Activated T-cell treated with anti-CD3 and anti-CD28 coated beads for 48 hours (primary cell): Measurements from ENCODE around the gene PHACTR3.

Experiments used
- DNase-seq: peaks from one replicate; pipeline ENCODE4 v3.0.0-alpha.2; 2020; ENCODE audit warnings: low read depth

Gene PHACTR3

DNA sequence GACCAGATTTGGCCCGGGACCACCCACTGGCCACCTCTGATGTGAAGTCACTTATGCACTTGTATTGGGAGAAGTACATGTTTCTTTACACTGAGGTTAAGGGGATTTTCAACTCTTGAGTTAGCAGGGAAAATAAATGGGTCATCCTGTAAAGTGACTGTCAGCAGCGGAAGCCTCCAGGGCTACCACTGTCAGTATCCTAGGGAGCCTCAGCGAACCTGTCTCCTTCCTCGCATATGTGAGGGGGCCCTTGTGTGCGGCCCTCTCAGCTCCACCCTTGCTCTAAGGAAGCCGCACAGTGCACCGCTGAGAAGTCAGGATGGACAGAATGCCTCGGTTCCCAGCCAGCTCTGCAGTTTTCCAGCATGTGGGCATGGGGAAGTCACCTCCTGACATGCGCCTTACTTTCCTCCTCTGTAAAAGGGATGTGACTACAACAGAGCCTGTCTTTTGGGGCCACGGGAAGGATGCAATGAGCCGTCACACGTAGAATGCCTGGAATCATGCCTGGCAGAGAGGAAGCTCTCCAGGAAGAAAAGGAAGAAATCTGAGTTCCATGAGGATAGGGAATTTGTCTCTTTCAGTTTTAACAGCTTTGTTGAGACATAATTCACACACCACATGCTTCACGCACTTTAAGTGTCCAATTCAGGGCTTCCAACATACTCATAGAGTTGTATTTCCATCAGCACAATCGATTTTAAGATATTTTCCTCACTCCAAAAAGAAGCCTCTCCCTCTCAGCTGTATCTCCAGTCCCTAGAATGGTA, 213.7 kb downstream of the PHACTR3 start:
- DNase-seq = no peak

DNA sequence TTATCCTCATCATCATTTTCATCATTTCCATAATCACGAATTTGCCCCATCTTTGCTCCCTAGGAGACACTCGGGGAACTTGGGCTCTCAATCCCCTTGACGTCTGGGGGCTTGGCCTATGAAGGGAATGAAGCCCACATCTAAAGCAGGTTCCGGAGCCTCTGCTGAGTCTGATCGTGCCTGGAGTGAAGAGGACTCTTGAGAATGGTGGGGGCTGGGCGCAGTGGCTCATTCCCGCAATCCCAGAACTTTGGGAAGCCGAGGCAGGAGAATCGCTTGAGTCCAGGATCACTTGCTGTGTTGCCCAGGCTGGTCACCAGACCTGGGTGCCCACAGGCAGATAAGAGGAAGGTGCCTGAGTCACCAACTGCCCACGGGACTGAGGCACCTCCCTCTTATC, 214.6 kb downstream of the PHACTR3 start:
- DNase-seq = no peak

DNA sequence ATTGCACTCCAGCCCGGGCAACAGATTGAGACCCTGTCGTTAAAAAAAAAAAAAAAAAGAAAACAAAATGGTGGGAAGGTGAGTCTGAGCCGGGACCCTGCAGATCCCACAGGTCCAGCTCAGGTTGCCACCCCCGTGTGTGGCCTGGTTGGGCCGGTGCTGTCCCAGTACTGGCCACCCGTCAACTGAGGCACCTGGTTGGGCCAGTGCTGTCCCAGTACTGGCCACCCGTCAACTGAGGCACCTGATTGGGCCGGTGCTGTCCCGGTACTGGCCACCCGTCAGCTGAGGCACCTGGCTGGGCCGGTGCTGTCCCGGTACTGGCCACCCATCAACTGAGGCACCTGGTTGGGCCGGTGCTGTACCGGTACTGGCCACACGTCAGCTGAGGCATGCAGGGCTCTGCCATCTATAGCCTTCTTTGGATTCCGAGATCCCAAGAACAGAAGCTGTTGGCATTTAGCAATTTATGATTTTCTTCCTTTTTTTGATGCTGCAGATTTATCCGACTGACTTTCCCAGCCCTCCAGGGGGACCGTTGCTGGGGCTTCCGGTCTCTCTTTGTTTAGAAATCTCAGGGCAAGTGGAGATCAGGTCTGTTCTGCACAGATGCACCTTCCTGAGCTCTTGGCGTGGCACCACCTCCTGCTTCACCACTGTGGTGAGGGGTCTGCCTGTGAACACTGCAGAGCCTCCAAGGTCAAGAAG, 215.3 kb downstream of the PHACTR3 start:
- DNase-seq = no peak

DNA sequence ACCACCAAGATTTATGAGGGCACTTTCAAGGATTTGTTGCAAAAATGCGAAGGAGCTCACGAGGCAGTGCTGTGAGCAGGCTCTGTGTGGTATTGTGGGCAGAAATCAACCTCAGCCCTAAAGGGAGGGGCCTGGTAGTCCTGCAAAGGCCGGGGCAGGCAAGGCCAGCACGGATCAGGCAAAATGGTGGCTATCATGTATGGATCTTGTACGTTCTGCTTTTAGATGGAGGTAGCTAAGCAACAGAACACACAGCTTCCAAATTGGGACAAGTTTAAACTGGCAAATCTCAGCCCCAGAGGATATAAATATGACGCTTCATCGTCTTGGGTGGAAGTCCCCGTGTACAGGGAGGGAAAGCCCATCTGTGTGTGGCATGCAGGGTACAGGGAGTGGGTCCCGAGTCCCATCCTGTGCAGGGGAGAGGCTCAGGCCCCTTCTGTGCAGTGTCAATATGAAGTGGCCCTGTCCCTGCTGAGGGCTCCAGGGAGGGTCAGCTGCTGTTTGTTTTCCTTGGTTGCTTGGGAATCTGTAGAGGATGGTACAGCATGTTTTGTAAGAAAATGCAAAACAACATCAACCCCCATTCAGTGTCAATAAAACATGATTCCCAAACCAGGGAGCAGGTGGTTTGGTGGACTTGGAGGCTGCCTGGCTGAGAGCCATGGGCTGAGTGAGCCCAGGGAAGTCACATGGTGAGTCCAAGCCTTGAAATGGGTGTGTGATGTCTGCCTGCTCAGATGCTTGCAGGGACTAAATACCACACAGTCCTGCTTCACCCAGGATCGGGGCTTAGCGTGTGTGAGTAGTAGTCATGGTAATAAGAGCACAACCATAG, 216.1 kb downstream of the PHACTR3 start:
- no peak for DNase-seq

DNA sequence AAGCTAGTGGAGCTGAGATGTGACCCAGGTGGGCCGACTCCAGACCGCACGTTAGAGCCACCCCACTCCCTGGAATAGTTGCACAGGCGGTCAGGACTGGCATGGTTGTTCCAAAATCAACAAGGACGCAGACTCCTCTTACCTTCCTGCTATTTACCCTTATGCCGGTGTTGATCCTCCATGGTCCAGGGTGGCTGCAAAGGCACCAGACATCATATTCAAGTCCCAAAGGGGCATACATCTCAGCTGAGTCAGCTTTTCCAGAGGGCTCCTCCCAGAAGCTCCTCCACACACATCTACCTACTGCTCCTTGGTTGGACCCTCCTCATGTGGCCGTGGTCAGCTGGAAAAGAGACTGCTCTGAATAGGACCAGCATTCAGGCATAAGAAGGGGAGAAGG, 216.9 kb downstream of the PHACTR3 start:
- no peak for DNase-seq

DNA sequence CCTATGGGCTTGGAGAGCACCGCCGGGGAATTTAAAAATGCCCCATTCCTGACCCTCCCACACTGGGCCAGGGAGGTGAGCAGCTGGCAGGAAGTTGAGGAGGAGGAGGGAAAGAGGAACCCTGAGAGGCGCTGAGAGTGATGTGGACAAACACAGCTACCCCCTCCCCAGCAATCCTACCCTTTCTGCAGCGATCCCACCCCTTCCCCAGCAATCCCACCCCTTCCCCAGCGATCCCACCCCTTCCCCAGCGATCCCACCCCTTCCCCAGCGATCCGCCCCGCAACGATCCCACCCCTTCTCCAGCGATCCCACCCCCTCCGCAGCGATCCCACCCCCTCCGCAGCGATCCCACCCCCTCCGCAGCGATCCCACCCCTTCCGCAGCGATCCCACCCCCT, 217.4 kb downstream of the PHACTR3 start:
- DNase-seq = no peak

DNA sequence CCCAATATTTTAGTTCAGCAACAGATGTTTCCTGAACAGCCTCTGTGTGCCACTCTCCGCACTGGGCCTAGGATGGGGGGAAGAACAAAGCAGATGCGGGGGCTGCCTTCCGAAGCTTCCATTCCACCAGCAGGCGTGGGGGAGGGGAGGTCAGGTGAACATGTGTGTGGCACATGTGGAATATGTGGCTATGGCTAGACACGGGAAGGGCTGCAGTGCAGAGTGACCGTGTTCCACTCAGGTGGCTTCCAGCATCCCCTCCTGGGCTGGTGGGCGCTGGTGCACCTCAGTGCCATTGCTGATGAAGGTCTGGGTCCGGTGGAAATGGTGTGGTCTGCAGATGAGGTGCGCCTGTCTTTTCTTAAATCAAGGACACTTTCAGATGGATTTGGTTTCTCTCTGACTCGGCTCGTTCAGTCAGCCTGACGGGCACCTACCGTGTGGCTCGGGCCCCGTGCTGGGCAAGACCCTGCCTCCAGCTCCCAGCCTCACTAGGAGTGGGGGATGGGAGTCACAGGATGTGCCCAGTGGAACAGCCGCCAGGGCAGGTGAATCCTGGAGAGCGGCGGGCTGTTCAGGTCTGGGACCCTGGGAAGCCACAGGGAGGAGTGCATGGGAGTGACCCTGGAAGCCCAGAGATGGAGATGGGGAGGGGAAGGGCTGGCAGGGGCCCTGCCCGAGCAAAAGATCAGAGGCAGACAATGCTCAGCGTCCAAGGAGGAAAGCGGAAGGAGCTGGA, 218.1 kb downstream of the PHACTR3 start:
- no peak for DNase-seq

DNA sequence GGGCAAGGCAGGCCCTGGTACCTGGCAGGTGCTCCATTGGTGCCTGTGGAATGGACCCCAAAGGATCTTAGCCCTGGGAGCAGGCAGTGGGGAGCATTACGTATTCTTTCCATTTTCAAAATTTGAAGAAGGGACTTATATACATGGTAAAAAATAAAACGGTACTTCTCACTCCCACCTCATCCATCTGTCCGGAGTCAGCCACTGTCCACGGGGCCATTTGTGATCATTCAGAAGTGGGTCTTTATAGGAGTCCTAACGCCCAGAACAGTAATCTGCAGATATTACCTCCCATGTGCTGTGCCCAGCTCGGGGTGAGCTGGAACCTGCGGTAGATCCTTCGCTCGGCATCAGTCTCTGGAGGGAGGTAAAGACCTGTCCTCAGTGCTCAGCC, 218.7 kb downstream of the PHACTR3 start:
- DNase-seq = no peak

DNA sequence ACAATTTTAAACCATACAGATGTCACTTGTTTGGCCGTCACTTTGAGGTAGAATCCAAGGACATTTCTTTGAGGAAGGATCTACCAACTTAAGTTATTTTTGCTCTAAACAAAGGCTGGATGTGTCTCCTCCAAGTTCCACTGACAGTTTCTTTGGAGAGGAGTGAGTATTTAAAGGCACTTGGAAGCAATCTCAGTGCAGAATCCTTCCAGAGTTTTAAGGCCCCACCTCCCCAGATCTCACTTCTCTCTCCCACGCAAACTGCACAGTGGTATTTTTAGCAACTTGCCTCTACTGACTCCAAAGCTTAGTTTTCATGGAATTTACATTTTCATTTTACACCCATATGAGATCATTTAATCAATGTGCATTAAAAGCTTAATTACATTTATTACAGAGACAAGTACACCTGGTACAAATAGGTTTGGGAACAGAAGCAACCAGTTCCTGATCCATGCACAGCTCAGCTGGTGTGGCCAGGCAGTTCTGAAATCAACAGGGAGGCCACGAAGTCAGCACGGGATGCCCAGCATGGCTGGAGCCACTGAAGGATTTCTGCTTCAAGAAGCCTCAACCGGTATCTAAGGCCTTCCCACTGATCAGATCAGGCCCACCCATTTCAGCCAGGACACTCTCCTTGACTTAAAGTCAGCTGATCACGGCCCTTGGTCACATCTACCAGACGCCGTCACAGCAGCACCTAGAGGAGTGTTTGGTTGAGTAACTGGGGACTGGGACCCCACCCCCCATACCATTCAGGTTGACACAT, 219.3 kb downstream of the PHACTR3 start:
- no peak for DNase-seq

DNA sequence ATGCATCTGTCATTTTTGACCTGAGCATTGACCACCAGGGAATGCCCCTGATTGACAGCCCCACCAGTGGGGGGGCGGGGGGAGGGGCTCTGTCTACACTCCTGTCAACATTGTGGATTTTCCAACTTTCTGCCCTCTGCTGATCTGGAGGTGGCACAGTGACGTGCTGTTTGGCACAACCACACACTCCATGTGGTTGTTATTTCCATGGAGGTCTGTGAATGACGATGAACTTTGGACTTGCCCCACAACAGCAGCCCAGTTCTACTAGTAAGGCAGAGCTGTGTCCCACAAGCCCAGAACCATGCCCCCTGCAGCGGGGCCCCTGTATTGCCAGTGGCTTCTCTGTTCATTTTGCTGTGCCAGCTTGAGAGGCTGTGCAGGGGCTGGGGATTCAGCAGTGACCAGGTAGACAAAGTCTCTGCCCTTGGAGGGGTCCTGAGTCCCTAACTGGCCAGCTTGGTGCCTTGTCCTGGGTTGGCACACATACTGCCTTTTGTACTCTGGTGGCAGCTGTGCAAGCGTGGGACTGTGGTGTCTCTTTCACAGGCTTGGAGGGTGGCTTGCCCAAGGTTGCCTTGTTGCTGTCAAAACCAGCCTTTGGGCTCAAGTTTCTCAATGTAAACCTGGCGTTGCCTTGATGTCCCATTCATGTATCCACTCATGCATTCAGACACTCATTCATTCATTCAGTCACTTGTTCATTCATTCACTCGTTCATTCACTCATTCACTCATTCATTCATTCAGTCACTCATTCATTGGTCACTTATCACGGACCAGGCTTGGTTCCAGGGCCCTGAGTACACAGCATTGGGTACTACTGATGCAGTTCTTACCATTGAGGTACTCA, 220.6 kb downstream of the PHACTR3 start:
- no peak for DNase-seq

DNA sequence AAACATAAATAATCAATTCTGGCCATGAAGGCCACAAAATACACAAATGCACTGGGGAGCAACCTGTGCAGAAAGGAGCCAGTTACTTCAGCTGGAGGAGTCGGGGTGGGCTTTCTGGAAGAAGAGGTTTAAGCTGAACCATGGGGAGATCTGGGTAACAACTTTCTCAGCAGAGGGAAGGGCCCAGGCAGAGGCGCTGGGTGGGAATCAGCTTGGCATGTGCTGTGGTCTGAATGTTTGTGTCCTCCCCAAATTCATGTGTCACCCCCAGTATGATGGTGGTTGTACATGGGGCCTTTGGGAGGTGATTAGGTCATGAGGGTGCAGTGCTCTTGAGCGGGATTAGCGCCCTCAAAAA, 221.2 kb downstream of the PHACTR3 start:
- DNase-seq = no peak

DNA sequence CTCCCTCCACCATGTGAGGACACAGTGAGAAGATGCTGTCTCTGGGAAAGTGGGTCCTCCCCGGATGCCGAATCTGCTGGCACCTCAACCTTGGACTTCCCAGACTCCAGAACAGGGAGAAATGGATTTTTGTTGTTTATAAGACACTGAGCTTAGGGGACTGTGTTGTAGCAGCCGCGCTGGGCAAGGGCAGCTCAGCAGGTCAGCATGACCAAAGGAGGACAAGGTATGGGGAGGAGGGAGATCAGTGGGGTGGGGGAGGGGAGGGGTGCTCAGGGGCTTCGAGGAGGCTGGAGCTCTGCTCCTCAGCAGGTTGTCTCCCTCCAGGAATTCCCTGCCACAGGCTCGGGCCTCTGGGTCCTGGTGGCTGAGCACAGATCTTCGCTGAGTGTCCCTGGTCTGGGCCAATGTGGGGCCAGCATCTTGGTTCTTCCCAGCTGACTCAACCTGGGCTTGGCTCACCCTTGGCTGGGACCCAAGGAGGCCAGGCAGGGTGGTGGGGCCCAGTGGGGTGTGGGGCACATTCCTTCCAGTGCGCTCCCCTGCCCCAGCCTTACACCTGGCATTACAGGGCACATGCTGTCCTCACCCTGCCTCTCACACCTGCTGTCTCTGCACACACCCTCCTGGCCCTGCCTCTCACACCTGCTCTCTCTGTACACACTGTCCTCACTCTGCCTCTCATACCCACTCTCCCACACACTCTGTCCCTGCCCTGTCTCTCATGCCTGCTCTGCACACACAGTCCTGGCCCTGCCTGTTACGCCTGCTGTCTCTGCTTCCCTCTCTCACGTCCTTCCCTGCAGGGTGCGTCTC, 221.8 kb downstream of the PHACTR3 start:
- no peak for DNase-seq

DNA sequence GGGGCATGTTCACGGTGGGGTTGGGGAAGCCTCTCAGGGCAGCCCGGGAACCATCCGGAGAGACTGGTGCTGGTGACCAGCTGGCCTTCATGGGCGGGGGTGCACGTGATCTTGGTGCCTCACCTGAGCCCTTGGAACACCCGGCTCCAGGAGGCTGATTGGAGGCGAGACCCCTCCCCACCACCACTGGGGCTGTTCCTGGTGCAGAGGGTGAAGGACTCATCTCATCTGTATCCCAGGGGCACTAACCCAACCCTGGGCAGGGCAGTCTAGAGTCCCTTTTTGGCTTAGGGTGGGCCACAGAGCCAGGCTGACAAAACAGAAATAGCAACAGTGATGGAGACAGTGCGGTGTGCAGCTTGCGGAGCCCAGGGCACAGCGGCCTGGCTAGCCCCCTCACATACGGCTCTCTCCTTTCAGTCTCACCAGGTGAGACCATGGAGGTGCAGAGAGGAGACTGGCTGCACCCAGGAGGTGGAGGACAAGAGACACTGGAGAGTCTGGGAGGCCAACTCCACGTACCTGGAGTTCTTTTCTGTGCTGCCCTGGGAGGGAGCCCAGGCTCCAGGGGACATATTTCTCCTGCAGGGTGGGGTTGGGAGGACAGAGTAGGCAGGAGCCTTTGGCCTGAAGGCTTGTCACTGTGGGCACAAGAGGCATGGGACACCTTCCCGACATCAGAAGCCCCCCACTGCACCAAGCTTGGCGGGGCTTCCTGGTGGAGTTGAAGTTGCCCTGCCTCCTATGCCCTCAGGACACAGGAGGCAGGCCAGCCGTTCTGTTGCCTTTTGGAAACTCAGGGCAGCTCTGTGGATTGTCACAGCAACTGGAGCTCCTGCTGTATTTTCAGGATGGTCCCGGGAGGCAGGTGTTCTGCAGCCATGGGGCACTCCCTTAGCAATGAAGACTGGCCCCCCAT, 223.1 kb downstream of the PHACTR3 start:
- no peak for DNase-seq

DNA sequence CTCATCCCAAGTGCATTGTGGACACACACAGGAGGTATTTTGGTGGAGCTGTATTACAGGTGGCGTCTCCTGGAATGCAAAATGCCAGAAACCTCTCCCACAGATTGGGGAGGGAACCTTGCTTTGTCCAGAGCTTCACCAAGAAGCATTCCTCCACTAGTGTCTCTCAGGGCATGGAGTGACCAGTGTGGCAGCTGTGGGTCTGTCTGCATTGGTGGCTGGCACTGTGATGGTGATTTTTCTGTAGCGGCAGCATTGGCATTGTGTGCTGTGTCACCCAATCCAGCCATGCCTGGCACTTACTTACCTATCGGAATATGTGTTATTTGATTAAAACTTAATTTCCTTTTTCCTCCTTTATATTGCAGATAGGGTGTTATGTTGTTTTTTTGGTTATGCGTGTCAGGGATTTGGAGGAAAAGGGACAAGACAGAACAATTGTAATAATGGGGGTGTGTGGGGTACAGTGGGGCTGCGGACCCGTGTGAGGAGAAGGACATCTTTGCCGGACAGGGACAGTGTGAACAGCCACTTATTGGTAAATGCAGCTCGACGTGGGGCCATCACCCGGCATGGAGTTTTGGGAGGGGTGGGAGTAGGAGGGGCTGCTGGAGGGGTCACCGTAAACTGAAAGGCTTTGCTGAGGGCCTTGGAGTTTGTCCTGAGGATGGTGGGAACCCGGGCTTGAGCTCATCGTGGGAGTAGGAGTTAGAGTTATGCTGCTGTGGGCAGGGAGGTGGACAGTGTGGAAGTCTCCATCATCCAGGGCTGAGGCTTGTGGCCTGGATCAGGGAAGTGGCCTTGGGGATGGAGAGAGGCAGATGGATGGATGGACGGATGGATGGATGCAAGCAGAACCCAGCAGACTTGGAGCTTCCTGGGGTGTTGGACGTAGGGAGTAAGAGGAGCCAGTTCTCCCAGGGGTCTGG, 224.0 kb downstream of the PHACTR3 start:
- DNase-seq = no peak

DNA sequence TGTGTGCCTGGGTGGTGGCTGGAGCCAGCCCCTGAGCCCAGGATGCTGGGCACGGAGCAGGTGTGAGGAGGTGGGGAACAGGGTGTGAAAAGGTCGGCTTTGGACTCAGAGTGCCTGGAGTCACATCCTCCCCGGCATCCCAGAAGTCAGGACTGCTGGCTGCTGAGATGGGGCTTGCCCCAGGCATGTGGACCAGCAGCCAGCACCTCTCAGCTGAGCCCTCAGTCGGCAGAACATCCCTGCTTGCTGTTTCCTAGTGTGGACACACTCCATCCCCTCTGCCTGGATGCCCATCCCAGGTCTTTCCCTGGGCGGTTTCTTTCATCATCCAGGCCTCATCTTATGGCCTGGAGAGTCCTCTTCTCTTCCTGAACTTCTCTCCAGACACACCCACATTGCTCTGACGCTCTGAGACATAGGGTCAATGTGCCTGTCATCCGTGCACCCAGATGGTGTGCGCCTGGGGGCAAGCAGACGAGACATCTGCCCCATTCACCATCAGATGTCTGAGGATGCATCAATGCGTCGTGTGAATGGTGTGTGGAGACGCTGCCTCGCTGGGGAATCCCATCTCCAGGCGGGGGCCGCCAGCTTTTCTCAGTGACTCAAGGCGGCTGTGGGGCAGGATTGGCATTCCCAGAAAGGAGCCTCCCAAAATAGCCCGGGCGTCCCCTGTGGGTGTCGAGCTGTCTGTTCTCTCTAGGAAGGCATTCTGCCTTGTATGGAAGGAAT, 224.9 kb downstream of the PHACTR3 start:
- DNase-seq = no peak

DNA sequence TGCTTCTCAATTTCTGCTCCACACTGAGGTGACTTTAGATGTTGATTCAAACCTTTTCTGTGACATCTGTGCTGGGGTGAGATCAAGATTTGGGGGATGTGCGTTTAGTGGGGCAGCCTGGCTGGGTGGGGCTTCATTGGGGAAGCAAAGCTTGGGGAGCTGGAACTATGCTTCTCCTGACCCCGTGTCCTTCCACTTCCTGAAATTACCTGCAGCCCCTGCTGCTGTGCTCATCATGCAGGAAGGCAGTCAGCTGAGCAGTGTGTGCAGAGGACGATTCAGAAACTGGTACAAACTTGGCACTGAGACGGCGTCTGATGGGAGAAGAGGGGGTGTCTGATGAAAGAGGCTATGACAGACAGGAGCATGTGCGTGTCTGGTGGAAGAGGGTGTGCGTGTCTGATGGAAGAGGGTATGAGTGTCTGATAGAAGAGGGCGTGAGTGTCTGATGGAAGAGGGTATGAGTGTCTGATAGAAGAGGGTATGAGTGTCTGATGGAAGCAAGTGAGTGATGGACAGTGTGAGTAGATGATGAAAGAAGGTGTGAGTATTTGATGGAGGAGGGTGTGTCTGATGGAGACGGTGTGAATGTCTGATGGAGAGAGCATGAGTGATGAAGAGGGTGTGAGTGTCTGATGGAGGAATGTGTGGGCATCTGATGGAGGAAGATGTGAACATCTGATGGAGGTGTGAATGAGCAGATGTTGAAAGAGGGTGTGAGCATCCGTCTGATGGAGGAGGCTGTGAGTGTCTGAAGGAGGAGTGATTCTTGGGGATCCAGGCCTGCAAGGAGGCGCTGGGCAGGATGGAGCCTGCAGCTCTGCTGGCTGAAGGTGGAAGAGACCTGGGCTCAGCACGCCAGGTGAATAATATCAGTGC, 225.7 kb downstream of the PHACTR3 start:
- no peak for DNase-seq
